ENCODE results near the gene SPANXN4.

Gene SPANXN4, protein sequence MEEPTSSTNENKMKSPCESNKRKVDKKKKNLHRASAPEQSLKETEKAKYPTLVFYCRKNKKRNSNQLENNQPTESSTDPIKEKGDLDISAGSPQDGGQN

GRCh38 chrX:143025628-143026027 is at the start of gene SPANXN4:
TSS of gene SPANXN4 (plus strand) at chrX:143025928. CDS start at chrX:143026015, 87 bp downstream.
- no peak for DNase-seq

DNA sequence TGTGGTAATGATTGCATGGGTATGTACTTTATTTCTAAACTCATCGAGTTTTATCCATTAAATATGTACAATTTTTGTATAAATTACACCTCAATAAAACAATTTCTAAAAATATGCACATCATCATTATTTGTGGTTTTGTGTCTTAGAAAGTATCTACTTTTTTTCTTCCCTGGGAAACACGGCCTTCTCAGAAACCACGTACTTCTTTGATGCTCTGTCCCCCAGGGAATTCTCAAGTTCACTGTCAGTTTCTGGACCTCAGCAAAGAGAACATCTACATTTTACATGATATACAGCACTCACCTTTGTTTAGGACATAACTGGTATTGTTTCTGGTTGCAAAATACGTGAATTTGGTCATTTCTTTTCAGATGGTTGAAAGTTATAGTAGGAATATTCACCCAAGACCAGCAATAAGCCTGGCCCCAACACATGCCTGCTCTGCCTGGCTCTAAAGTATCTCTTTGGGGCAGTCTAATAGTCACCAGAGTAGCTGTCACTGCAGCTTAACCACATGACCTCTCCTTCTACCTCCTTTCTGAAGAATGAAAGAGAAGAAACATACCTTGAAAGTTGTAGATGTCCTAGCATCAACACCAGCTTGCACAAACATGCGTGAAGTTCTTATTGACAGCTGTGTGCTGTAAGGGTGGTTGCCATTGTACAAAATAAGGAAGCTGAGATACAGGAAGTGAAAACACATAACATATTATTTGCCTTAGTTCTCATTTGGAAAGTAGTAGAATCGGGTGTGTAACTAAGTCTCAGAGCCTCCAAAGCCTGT is 48.4 kb upstream of the SPANXN4 start:
- no peak for DNase-seq

DNA sequence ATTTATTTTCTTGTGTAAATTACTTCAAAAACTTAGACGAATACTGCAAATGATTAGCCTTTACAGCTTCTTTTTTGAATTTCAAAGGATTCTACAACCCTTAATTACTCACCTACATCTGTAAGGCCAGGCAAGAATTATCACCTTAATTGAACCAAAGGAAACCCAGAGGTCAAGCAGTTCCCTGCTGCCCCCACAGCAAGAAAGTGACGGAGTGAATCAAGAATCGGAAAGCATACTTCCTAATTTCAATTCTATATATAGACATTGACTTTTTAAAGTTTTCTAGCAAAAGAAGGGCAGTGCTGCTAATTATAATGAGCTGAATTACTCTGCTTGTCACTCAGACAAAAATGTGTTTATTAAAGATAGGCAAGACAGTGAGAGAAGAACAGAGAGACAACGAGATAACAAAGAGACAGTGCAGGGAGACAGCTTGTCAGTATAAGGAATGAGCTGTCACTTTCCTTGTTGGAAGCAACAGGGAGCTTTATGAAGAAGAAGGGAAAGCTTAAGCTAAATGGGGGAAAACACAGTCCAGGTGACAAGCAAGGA is 47.5 kb upstream of the SPANXN4 start:
- no peak for DNase-seq

DNA sequence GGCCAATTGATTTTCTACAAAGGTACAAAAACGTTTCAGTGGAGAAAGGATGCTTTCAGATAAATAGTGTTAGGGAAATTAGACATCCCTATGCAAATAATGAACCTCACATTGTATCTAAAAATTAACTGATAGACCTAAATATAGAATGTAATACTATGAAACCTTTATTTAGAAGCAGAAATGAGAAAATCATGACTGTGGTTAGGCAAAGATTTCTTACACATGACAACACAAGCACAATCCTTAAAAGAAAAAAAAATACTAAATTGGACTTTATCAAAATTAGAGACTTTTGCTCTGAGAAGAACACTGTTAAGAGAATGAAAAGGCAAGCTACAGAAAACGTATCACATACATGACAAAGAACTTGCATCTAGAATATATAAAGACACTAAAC is 43.0 kb upstream of the SPANXN4 start:
- DNase-seq, result no peak

- no peak for DNase-seq
Measured at GRCh38 chrX:142994988-142995387, 30.7 kb upstream of the SPANXN4 start.

- no peak for DNase-seq
Measured at GRCh38 chrX:142998447-142999198, 27.1 kb upstream of the SPANXN4 start.

DNA sequence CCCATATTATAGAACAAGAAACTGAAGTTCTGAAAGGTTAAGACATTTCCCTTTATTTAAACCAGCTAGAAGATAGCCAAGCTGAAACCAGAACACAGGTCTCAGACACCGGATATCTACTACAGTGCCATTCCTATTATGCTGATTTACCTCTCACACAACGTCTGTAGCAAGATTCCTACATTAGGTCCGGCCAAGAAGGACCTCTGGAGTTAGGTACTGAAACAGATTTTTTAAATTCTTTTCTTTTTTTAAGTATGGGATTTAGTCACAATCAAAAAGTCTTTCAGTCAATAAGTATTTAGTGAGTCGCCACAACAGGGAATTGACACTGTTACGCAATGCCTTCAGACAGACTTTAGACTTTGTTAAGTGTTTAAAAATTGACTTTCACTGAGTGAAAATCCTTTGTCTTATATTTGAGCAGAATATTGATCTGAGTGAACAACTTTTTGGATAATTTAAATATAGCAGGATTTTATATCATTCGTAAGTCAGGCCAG is 26.5 kb upstream of the SPANXN4 start:
- no peak for DNase-seq

DNA sequence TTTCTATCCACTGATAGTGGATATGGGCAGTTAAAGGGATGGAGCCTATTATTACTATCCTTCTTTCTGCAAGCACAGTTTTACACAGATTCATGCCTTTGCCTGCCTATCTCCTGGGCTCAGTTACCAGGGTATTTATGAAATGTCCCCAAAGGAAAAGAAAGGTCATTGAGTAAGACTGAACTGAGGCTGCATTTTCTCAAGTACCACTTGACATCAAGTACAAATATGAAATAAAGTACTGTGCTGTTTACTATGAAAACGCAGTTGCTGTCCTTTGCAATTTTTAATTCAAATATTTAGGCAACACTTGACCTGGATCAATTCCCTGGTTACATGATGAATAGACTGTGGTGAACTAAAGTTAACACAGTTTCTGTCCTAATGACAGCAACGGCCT is 23.5 kb upstream of the SPANXN4 start:
- no peak for DNase-seq

DNA sequence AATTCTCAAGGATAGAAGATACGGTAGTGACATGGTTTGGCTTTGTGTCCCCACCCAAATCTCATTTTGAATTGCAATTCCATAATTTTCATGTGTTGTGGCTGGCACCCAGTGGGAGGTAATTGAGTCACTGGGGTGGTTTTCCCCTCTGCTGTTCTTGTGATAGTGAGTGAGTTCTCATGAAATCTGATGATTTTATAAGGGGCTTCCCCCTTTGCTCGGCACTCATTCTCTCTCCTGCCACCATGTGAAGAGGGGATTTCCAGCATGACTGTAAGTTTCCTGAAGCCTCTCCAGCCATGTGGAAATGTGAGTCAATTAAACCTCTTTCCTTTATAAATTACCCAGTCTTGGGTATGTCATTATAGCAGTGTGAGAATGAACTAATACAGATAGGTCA is 8.5 kb upstream of the SPANXN4 start:
- no peak for DNase-seq

- no peak for DNase-seq
Measured at GRCh38 chrX:143027275-143027674, 1.5 kb downstream of the SPANXN4 start.

GRCh38 chrX:143047511-143047910 is 21.8 kb downstream of the SPANXN4 start:
- DNase-seq, result no peak

- DNase-seq, result no peak
Measured at GRCh38 chrX:143058120-143058519, 32.4 kb downstream of the SPANXN4 start.

- DNase-seq, result no peak
Measured at GRCh38 chrX:143081231-143081630, 55.5 kb downstream of the SPANXN4 start.

DNA sequence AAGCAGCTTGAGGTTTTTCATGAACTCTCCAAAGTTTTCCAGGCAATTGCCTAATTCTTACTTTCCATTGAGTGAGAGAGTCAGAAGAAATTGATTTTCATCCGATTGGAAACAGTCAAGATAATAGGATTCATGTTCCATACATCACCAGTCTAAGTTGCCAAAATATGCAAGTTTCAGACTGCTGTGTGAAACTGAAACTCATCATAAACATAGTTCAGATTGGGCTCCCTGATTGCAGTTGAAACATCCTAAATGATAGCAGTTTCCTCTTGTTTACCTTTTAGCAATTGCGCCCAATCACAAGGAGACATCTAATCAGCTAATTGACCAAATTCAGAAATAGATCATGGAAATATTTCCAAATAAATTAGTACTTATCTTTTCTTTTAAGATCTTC is 56.8 kb downstream of the SPANXN4 start:
- DNase-seq, result no peak

Data from activated CD4-positive, alpha-beta T cell treated with anti-CD3 and anti-CD28 coated beads, Interleukin-2, amount 50 U/mL, for 4 hours (primary cell).